Lung (tissue), 12 donors: ENCODE data around the gene PDXK. TPM values are rescaled to one million over a fixed set of nuclear protein-coding genes. Genes with fewer than 3 reads are reported as not detected.

Experiments used
- ATAC-seq: fragments of 200-7000 bp; cut with Tn5 transposase; one replicate; pipeline ENCODE4 v1.9.1; 2020; ENCODE audit warnings: moderate number of reproducible peaks; ENCODE audit not compliant: insufficient read depth, low FRiP score
- DNase-seq, 3 donors: peaks; one replicate each; pipeline ENCODE4 v3.0.0-alpha.2; 2013 to 2017
- H3K27ac ChIP-seq, 2 donors: one replicate each; pipeline ENCODE4 v1.5.1; 2013; ENCODE audit warnings: mild to moderate bottlenecking in 2 of 2, moderate library complexity in 2 of 2, control low read depth in 1 of 2, inconsistent platforms in 1 of 2, low read depth in 1 of 2, low read length in 1 of 2
- H3K27me3 ChIP-seq, 3 donors: one replicate each; pipeline ENCODE4 v1.5.1; 2013; ENCODE audit warnings: low read length in 2 of 3; ENCODE audit not compliant: control insufficient read depth in 3 of 3, insufficient read depth in 3 of 3
- H3K36me3 ChIP-seq, 4 donors: one replicate each; pipeline ENCODE4 v1.5.1; 2013; ENCODE audit warnings: low read length in 4 of 4, mild to moderate bottlenecking in 1 of 4, moderate library complexity in 1 of 4; ENCODE audit not compliant: control insufficient read depth in 4 of 4, insufficient read depth in 4 of 4
- H3K4me1 ChIP-seq, 5 donors: one replicate each; pipeline ENCODE4 v1.5.1; 2013; ENCODE audit warnings: low read length in 5 of 5, mild to moderate bottlenecking in 2 of 5, moderate library complexity in 1 of 5; ENCODE audit not compliant: control insufficient read depth in 5 of 5, insufficient read depth in 5 of 5
- H3K4me3 ChIP-seq: one replicate; pipeline ENCODE4 v1.5.1; 2013; ENCODE audit warnings: mild to moderate bottlenecking, control low read depth, moderate library complexity
- H3K9ac ChIP-seq, 2 donors: one replicate each; pipeline ENCODE4 v1.5.1; 2013; ENCODE audit warnings: low read length in 2 of 2, control low read depth in 1 of 2; ENCODE audit not compliant: insufficient read depth in 1 of 2
- H3K9me3 ChIP-seq, 4 donors: one replicate each; pipeline ENCODE4 v1.5.1; 2013; ENCODE audit warnings: low read length in 3 of 4, mild to moderate bottlenecking in 1 of 4, moderate library complexity in 1 of 4; ENCODE audit not compliant: control insufficient read depth in 4 of 4, insufficient read depth in 3 of 4
- WGBS, 2 donors: extraction: QIAGEN DNeasy Blood & Tissue Kit; methylation state at CpG; one replicate each; pipeline ENCODE4 v1.1.7; 2013; 5-methylcytosine and 5-hydroxymethylcytosine counted together
- polyA plus RNA-seq, 2 donors: library from polyadenylated mRNA; stranded (reverse); fragments of 200-250 nt; gene quantifications; one replicate each; pipeline ENCODE4 v1.2.1, GENCODE V29; 2013
- total RNA-seq, 2 donors: library from RNA; depleted of rRNA in 1 of 2; stranded (reverse); fragments of >200 nt in 1 of 2; gene quantifications; one replicate each; pipeline ENCODE4 v1.2.1, GENCODE V29; 2014 to 2021
- TF ChIP-seq, protein P1 (sequence below): IDR thresholded peaks from 2 replicates; pipeline ENCODE4 v1.5.1; 2012; ENCODE audit warnings: mild to moderate bottlenecking; ENCODE audit errors: control extremely low read depth, extremely low read depth
- donor health status: control.
- donor health status: control.
- donor health status: Bipolar disorder and iron deficiency.
- donor health status: healthy.
- donor health status: DM: yes; HTN: yes; CAD: no.

The PDXK gene
- total and polyA plus RNA-seq, 4 donors = 62.7 to 276 (median 157) TPM

DNA sequence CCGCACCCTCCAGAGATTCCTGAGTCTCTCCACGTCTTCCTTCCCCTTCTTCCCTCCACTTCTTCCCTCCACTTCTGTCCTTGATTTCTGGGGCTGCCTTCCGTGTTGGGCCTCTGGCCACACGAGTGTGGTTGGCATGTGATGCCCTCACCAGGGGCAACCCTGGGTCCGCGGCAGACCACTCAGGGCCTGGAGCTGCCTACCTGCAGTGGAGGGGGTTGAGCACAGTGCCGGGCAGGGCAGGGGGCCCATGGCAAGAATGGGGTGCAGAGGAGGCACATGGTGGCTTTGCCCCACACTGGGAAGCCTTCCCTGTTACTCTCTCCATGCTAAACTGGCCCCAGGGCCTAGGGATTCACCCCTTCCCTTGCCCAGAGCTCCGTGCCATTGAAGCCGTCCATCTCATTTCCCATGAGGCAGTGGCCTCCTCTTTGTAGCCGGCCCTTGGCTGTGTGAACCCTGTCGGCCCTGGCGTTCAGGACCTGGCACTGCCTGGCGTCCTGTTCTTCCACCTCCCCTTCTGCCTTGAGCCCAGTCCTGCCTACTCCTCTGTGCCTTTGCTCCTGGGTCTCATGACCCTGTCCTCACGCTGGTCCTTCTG, 83.9 kb downstream of the PDXK start:
- peaks cover 5 to 68% (median 24%) of the 10 kb centered on the region in 4 donors for H3K36me3 ChIP-seq
- TF ChIP-seq, protein P1, sequence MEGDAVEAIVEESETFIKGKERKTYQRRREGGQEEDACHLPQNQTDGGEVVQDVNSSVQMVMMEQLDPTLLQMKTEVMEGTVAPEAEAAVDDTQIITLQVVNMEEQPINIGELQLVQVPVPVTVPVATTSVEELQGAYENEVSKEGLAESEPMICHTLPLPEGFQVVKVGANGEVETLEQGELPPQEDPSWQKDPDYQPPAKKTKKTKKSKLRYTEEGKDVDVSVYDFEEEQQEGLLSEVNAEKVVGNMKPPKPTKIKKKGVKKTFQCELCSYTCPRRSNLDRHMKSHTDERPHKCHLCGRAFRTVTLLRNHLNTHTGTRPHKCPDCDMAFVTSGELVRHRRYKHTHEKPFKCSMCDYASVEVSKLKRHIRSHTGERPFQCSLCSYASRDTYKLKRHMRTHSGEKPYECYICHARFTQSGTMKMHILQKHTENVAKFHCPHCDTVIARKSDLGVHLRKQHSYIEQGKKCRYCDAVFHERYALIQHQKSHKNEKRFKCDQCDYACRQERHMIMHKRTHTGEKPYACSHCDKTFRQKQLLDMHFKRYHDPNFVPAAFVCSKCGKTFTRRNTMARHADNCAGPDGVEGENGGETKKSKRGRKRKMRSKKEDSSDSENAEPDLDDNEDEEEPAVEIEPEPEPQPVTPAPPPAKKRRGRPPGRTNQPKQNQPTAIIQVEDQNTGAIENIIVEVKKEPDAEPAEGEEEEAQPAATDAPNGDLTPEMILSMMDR = no peak
- no peak overlapping the region for H3K9ac ChIP-seq
- no peaks in the 10 kb centered on the region for H3K4me1 ChIP-seq
- DNase-seq = no peak
- no peak overlapping the region for H3K4me3 ChIP-seq
- ATAC-seq = no peak
- H3K9me3 ChIP-seq = no peaks in the 10 kb centered on the region
- H3K27me3 ChIP-seq = no peaks in the 10 kb centered on the region
- 90 to 93% methylated on average over 14 of the region's 14 CpGs for WGBS, 2 donors
- H3K27ac ChIP-seq = no peak overlapping the region

DNA sequence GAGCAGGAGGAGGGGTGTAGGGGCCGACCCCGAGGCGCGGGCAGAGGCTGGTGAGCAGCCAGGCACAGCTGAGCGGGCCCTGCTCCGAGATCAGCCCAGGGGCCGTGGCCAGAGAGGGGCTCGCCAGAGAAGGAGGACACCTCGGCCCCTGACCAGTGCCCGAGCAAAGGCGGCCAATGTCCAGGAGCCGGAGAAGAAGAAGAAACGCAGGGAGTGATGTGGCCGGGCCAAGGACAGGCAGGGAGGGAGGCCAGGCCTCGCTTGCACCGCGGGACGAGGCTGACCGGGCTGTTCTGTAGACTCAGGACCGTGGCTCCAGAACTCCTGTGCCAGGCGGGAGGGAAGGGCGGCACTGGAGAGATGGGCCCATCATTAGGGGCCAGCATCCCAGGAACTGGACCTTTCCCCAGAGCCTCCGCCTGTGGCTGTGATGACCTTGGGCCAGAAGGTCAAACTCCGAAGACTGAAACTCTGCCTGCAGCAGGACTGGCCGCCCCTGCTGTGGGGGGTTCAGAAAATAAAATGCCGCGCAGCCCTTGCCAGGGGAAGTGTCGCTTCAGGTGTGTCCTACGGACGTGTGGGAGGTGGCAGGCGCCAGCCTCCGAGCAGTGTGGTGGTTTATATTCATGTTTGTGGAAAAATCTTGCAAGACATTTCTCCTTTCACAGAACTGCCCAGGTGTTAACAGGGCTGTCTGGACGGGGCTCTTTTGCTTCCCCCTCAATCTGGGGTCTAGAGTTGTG, 84.8 kb downstream of the PDXK start:
- WGBS, 2 donors = 92 to 94% methylated on average over 29 to 33 of the region's 33 CpGs

DNA sequence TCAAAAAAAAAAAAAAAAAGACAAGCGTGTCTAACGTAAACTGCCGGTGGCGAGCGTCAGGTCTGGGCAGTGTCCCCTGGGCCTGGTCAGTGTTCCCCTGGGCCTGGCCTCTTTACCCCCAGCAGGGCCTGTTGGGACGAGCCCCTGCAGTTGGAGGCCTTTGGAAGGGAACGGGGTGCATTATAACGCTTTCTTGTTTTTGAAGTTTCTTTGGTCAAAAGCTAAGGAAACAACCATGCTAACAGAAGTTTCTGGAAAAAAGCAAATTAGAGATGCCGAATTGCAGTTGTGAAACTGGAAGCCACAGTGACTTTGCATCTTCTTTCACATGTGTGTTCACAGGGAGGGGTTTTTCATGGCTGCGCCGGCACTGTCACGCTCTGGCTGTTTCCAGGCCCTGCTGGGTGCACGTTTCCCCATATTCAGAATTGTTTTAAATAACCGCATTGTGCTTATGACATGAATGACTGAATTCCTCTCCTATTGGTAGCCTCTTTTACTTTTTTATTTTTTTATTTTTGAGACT, 86.4 kb downstream of the PDXK start:
- TF ChIP-seq, protein P1 = no peak
- Histone ChIP-seq H3K4me3 (no peak overlapping the region), H3K36me3 (peaks cover 0 to 48% (median 9%) of the 10 kb centered on the region in 4 donors), H3K27ac (no peak overlapping the region), H3K9me3 (no peaks in the 10 kb centered on the region), H3K9ac (no peak overlapping the region), H3K27me3 (no peaks in the 10 kb centered on the region), H3K4me1 (peaks cover 0 to 2% (median 0%) of the 10 kb centered on the region in 5 donors)
- ATAC-seq = no peak
- 39 to 77% methylated on average over 14 of the region's 14 CpGs for WGBS, 2 donors
- no peak for DNase-seq

More for the DNA sequence above, 84.8 kb downstream of the PDXK start:
- H3K9ac ChIP-seq = no peak overlapping the region
- H3K4me1 ChIP-seq = no peaks in the 10 kb centered on the region
- TF ChIP-seq, protein P1 = no peak
- no peaks in the 10 kb centered on the region for H3K27me3 ChIP-seq
- ATAC-seq = no peak
- no peak overlapping the region for H3K27ac ChIP-seq
- H3K9me3 ChIP-seq = no peaks in the 10 kb centered on the region
- peaks cover 3 to 60% (median 17%) of the 10 kb centered on the region in 4 donors for H3K36me3 ChIP-seq
- no peak for DNase-seq
- no peak overlapping the region for H3K4me3 ChIP-seq
